ENCODE data around the gene OR2M7. TPM values are rescaled to one million over a fixed set of nuclear protein-coding genes. Genes with fewer than 3 reads are reported as not detected.
"Not testable (repeated sequence)": the region's sequence is repeated elsewhere in the genome, so short reads cannot be mapped to it uniquely, and the experiment has no call there.

The OR2M7 gene
- total RNA-seq, 4 donors from 2014 or later: not detected

GRCh38 chr1:248359415-248359814, 35.0 kb upstream of the OR2M7 start:
- intact Hi-C loops (cut with DNase I; ENCODE audit: low total_unique reads): no loop called here
- TF ChIP-seq, protein P1, sequence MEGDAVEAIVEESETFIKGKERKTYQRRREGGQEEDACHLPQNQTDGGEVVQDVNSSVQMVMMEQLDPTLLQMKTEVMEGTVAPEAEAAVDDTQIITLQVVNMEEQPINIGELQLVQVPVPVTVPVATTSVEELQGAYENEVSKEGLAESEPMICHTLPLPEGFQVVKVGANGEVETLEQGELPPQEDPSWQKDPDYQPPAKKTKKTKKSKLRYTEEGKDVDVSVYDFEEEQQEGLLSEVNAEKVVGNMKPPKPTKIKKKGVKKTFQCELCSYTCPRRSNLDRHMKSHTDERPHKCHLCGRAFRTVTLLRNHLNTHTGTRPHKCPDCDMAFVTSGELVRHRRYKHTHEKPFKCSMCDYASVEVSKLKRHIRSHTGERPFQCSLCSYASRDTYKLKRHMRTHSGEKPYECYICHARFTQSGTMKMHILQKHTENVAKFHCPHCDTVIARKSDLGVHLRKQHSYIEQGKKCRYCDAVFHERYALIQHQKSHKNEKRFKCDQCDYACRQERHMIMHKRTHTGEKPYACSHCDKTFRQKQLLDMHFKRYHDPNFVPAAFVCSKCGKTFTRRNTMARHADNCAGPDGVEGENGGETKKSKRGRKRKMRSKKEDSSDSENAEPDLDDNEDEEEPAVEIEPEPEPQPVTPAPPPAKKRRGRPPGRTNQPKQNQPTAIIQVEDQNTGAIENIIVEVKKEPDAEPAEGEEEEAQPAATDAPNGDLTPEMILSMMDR (IDR thresholded peaks at IDR 0.05): no peak
- no peak for TF ChIP-seq POLR2A (IDR thresholded peaks at IDR 0.05)
- WGBS, 2 donors: 72 to 82% methylated on average over 3 of the region's 3 CpGs
- no peak overlapping the region for H3K4me3 ChIP-seq (ENCODE audit: low read depth, poor library complexity, severe bottlenecking)
- no peak for DNase-seq (ENCODE audit: low spot score in 2 of 2)

GRCh38 chr1:248348475-248348874, 24.1 kb upstream of the OR2M7 start, which contains the start of gene OR14C36:
TSS of gene OR14C36 (plus strand) at chr1:248348775. CDS start at chr1:248348775, 0 bp downstream.
- H3K4me3 ChIP-seq (ENCODE audit: low read depth, poor library complexity, severe bottlenecking): no peak within 1 kb of the TSS
- intact Hi-C loops (cut with DNase I; ENCODE audit: low total_unique reads): no loop called here
- DNase-seq (ENCODE audit: low spot score in 2 of 2): no peak
- 64 to 76% methylated on average over 4 of the region's 4 CpGs for WGBS, 2 donors
- no peak for TF ChIP-seq POLR2A (IDR thresholded peaks at IDR 0.05)
- TF ChIP-seq, protein P1 (IDR thresholded peaks at IDR 0.05): no peak

DNA sequence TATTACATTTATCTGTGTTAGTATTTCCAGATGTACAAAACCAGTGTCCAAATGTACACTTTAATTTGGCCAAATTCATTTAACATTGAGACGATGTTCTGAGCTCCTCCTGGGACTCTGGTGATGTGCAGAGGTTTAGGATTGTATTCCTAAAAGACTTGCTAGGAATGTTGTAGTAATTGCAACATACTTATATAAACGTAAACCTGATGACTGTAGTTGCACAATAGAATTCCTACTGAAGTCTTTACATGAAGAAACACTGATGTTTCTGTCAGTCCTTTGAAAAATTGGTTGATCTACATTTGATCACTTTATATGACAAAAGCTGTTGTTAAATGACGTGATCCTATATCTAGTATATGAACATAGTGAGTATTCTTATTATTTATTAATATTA, 19.1 kb upstream of the OR2M7 start:
- intact Hi-C loops (cut with DNase I; ENCODE audit: low total_unique reads): no loop called here
- 43 to 55% methylated on average over 3 of the region's 3 CpGs for WGBS, 2 donors
- TF ChIP-seq POLR2A (IDR thresholded peaks at IDR 0.05): no peak
- TF ChIP-seq, protein P1 (IDR thresholded peaks at IDR 0.05): no peak
- H3K4me3 ChIP-seq (ENCODE audit: low read depth, poor library complexity, severe bottlenecking): no peak overlapping the region
- DNase-seq (ENCODE audit: low spot score in 2 of 2): no peak

DNA sequence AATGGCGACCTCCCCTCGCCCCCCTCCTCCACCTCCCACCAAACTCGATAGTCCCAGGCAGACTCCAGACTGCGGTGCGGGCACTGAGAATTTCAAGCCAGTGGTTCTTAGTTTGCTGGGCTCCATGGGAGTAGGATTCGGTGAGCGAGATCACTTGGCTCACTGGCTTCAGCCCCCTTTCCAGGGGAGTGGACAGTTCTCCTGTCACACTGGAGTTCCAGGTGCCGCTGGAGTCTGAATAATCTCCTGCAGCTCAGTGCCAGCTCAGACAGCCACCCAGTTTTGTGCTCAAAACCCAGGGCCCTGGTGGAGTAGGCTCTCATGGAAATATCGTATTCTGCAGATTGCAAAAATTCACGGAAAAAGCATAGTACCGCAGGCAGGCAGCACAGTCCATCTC, 7.6 kb downstream of the OR2M7 start:
- DNase-seq (ENCODE audit: low spot score in 2 of 2): peak in 1 of 2 donors; percentile 59
- TF ChIP-seq, protein P1 (IDR thresholded peaks at IDR 0.05): no peak
- intact Hi-C loops (cut with DNase I; ENCODE audit: low total_unique reads): no loop called here
- WGBS, 2 donors: 85 to 87% methylated on average over 10 to 11 of the region's 11 CpGs
- H3K4me3 ChIP-seq (ENCODE audit: low read depth, poor library complexity, severe bottlenecking): no peak overlapping the region

DNA sequence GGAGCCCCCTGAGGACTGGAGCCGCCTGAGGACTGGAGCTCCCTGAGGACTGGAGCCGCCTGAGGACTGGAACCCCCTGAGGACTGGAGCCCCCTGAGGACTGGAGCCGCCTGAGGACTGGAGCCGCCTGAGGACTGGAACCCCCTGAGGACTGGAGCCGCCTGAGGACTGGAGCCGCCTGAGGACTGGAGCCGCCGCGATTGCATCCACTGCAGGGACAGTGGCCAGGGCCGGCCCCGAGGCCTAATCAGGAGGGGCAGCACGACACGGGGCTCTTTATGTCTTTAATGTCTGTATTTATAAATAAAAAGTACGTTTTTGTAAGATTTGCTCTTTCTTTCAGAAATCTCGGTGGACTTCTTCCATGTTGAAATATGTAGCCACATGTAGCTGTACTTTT, 17.6 kb downstream of the OR2M7 start:
- DNase-seq (ENCODE audit: low spot score in 2 of 2); intact Hi-C loops (cut with DNase I; ENCODE audit: low total_unique reads); H3K4me3 ChIP-seq (ENCODE audit: low read depth, poor library complexity, severe bottlenecking): not testable (repeated sequence)
- 78 to 83% methylated on average over 13 to 14 of the region's 15 CpGs for WGBS, 2 donors

DNA sequence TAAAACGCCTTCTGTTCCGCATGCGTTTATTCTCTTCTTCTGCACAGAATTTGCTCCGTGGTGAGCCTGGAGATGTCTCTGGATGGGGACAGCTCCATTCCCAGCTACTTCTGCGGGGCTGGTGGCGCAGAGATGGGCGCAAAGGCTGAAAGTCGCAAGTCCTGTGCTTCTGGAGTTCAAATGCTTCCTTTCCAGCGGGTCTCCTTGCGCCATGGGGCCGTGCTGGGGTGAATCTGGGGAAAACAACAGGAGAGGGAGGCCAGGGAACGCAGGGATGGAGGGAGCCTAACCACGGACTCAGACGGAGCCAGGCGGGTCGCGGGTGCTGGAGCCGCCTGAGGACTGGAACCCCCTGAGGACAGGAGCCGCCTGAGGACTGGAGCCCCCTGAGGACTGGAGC, 18.3 kb downstream of the OR2M7 start:
- no peak for TF ChIP-seq POLR2A (IDR thresholded peaks at IDR 0.05)
- TF ChIP-seq, protein P1 (IDR thresholded peaks at IDR 0.05): no peak
- intact Hi-C loops (cut with DNase I; ENCODE audit: low total_unique reads): no loop called here
- H3K4me3 ChIP-seq (ENCODE audit: low read depth, poor library complexity, severe bottlenecking): no peak overlapping the region
- 87 to 88% methylated on average over 14 to 19 of the region's 19 CpGs for WGBS, 2 donors
- peak in 1 of 2 donors; percentile 78 for DNase-seq (ENCODE audit: low spot score in 2 of 2)

DNA sequence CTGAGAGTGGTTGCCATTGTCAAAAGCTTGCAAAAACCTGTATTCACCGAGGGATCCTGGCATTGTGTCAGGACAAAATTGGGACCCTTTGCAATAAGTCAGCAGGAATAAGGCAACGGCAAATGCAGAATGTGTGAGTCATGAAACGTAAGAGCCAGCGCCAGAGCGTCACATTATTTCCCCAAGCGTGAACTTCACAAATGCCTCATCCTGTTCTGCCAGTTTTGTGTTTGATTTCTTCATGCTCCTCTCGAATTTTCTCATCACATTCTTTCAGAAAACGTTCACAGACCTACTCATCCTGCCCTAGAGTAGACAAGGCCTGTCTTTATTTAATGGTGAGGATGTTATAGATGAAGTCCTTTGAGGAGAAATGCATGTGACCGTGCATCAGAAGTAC, 18.7 kb downstream of the OR2M7 start:
- H3K4me3 ChIP-seq (ENCODE audit: low read depth, poor library complexity, severe bottlenecking); intact Hi-C loops (cut with DNase I; ENCODE audit: low total_unique reads); DNase-seq (ENCODE audit: low spot score in 2 of 2): not testable (repeated sequence)
- 81% methylated on average over 8 to 9 of the region's 9 CpGs for WGBS, 2 donors
